Activated CD8-positive, alpha-beta T cell treated with anti-CD3 and anti-CD28 coated beads for 36 hours (primary cell): ENCODE measurements around the gene ACACA. TPM values are rescaled to one million over a fixed set of nuclear protein-coding genes. Genes with fewer than 3 reads are reported as not detected.

Experiments
- ATAC-seq: fragments of 200-7000 bp; cut with Tn5 transposase; one replicate; pipeline ENCODE4 v1.10.0; 2021; ENCODE audit warnings: mild to moderate bottlenecking, moderate library complexity
- CTCF ChIA-PET: fragments of 350-600 bp; sonication (Branson Sonifier 250); formaldehyde crosslinking; loops from one replicate; lab custom pipeline; 2021; ENCODE audit warnings: antibody characterized with exemption; lab: Charles Lee
- POLR2A ChIA-PET: fragments of 350-600 bp; sonication (Branson Sonifier 250); formaldehyde crosslinking; loops from one replicate; lab custom pipeline; 2021; ENCODE audit warnings: antibody characterized with exemption; lab: Charles Lee
- DNase-seq: peaks from one replicate; pipeline ENCODE4 v3.0.0-alpha.2; 2020
- H3K27ac Mint-ChIP-seq: one replicate; pipeline ENCODE4 v1.8.0; 2021; ENCODE audit warnings: mild to moderate bottlenecking, mixed read lengths
- H3K27me3 Mint-ChIP-seq: one replicate; pipeline ENCODE4 v1.8.0; 2021; ENCODE audit warnings: mixed read lengths
- H3K36me3 Mint-ChIP-seq: one replicate; pipeline ENCODE4 v1.8.0; 2021; ENCODE audit warnings: low read depth, mixed read lengths
- H3K4me1 Mint-ChIP-seq: one replicate; pipeline ENCODE4 v1.8.0; 2021; ENCODE audit warnings: low read depth, mixed read lengths
- H3K4me3 Mint-ChIP-seq: one replicate; pipeline ENCODE4 v1.8.0; 2021; ENCODE audit warnings: mild to moderate bottlenecking, moderate library complexity, mixed read lengths
- H3K9me3 Mint-ChIP-seq: one replicate; pipeline ENCODE4 v1.8.0; 2021; ENCODE audit warnings: mixed read lengths
- intact Hi-C: fragments of 100-400 bp; cut with micrococcal nuclease; formaldehyde crosslinking; loops from one replicate; pipeline ENCODE4 v1.10.0; 2022
- total RNA-seq, 2 experiments: library from RNA; stranded (reverse); gene quantifications; one replicate each; pipeline ENCODE4 v1.2.3, GENCODE V29; 2021
- TF ChIP-seq, protein P1 (sequence below): fragments of 200-600 bp; IDR thresholded peaks from one replicate; pipeline ENCODE4 v1.8.0; 2022; ENCODE audit warnings: antibody characterized with exemption, mild to moderate bottlenecking

The ACACA gene
- total RNA-seq, 2 experiments from 2014 or later: 66.0 to 68.2 TPM

DNA sequence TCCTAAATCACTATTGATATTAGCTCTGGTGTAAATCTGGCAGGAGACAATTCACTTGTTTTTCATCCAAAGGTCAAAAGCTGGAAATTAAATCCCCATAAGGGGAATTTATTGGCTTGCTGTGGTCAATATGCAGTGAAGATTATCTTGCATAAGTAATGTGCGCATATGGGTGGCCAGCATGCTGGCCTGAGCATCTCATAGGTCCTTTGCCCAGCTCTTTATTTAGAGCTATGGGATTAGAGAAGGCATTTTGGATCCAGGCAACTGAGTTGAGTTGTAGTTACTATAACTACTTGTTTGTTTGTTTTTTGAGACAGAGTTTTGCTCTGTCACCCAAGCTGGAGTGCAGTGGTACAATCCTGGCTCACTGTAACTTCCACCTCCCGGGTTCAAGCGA lies 347.1 kb downstream of the ACACA start:
- Mint-ChIP-seq H3K4me3 (no peak overlapping the region), H3K36me3 (peaks cover 17% of the 10 kb centered on the region), H3K27me3 (no peaks in the 10 kb centered on the region), H3K4me1 (no peaks in the 10 kb centered on the region), H3K9me3 (no peaks in the 10 kb centered on the region), H3K27ac (no peak overlapping the region)
- POLR2A ChIA-PET: no interaction called here
- CTCF ChIA-PET: interaction anchor here (2.6 kb wide), 1 partner anchor 12 kb away, joined by 11 read pairs; no protein-coding TSS in a partner anchor
- ATAC-seq (no peak), DNase-seq (no peak)
- intact Hi-C loops: no loop called here
- TF ChIP-seq, protein P1, sequence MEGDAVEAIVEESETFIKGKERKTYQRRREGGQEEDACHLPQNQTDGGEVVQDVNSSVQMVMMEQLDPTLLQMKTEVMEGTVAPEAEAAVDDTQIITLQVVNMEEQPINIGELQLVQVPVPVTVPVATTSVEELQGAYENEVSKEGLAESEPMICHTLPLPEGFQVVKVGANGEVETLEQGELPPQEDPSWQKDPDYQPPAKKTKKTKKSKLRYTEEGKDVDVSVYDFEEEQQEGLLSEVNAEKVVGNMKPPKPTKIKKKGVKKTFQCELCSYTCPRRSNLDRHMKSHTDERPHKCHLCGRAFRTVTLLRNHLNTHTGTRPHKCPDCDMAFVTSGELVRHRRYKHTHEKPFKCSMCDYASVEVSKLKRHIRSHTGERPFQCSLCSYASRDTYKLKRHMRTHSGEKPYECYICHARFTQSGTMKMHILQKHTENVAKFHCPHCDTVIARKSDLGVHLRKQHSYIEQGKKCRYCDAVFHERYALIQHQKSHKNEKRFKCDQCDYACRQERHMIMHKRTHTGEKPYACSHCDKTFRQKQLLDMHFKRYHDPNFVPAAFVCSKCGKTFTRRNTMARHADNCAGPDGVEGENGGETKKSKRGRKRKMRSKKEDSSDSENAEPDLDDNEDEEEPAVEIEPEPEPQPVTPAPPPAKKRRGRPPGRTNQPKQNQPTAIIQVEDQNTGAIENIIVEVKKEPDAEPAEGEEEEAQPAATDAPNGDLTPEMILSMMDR: no peak

DNA sequence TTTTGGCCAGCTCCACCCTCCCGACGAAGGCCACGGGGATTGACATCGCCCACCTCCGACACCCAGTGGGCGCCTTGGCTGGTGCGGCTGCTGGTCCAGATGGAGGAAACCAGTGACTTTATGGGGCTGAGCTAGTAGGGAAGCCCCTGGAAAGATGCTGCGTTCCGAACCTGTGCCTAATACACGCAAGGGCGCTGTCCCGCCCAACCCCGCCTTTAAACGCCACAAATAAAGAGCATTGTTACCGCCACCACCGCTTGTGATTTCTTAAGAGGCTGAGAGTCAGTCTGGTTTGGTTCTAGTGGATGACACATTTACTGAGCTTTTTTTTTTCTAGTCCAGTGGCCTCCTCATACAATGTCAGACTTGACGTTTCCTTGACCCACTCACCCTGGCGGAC lies 350.0 kb downstream of the ACACA start:
- no peak for DNase-seq
- ATAC-seq: no peak
- no peaks in the 10 kb centered on the region for H3K27me3 Mint-ChIP-seq
- TF ChIP-seq, protein P1: no peak
- CTCF ChIA-PET: interaction anchor here (2.1 kb wide), 1 partner anchor 9 kb away, joined by 13 read pairs; no protein-coding TSS in a partner anchor
- H3K4me1 Mint-ChIP-seq: no peaks in the 10 kb centered on the region
- no peaks in the 10 kb centered on the region for H3K9me3 Mint-ChIP-seq
- H3K4me3 Mint-ChIP-seq: no peak overlapping the region
- H3K36me3 Mint-ChIP-seq: peaks cover 18% of the 10 kb centered on the region
- intact Hi-C loops: no loop called here
- POLR2A ChIA-PET: no interaction called here
- H3K27ac Mint-ChIP-seq: no peak overlapping the region

DNA sequence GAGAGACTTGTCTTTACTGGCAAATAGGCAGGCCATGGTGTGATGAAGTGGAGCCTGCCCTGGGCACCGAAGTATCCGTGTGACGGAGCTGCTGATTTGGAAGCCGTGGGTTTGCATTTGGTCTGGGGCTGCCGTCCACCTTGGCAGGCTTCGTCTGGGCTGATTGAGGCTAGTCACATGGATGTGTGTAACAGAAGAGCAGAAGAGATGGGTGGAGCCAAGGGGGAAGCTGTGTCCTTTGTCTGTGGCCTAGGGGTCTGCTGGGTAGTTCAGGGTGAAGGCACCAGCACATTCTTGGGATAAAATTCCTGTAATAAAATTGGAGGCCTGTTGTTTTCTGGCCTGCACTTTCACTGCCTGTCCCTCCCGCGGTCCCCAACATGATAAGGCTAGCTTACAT lies 351.7 kb downstream of the ACACA start:
- intact Hi-C loops: no loop called here

DNA sequence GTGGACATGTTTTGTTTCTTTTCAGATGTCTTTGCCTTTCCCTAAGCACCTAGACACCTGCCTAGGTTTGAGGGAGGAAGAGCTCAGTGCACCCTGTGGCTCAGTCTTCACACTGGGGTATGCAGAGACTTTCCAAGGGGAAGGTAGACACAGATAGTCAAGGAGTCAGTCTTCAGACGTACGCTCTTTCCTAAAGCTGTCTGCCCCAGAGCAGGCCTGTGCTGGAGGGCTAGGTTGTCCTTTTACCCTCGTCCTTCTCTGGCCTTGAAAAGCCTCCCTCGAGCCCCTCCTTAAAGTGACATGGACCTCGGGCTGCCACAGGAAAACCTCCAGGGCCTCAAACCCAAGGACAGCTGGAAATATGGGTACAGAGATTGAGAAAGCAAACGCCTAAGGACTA lies 354.2 kb downstream of the ACACA start:
- H3K36me3 Mint-ChIP-seq: peaks cover 24% of the 10 kb centered on the region
- DNase-seq (no peak), ATAC-seq (no peak)
- H3K4me1 Mint-ChIP-seq: peaks cover 6% of the 10 kb centered on the region
- POLR2A ChIA-PET: no interaction called here
- H3K4me3 Mint-ChIP-seq: no peak overlapping the region
- H3K9me3 Mint-ChIP-seq: no peaks in the 10 kb centered on the region
- H3K27me3 Mint-ChIP-seq: no peaks in the 10 kb centered on the region
- TF ChIP-seq, protein P1: no peak
- intact Hi-C loops: no loop called here
- H3K27ac Mint-ChIP-seq: no peak overlapping the region
- CTCF ChIA-PET: no interaction called here

More for the DNA sequence above, 351.7 kb downstream of the ACACA start:
- H3K9me3 Mint-ChIP-seq: no peaks in the 10 kb centered on the region
- POLR2A ChIA-PET: no interaction called here
- ATAC-seq (no peak), DNase-seq (no peak)
- TF ChIP-seq, protein P1: no peak
- CTCF ChIA-PET: no interaction called here
- no peaks in the 10 kb centered on the region for H3K27me3 Mint-ChIP-seq
- H3K27ac Mint-ChIP-seq: no peak overlapping the region
- H3K4me1 Mint-ChIP-seq: no peaks in the 10 kb centered on the region
- peaks cover 18% of the 10 kb centered on the region for H3K36me3 Mint-ChIP-seq
- no peak overlapping the region for H3K4me3 Mint-ChIP-seq

DNA sequence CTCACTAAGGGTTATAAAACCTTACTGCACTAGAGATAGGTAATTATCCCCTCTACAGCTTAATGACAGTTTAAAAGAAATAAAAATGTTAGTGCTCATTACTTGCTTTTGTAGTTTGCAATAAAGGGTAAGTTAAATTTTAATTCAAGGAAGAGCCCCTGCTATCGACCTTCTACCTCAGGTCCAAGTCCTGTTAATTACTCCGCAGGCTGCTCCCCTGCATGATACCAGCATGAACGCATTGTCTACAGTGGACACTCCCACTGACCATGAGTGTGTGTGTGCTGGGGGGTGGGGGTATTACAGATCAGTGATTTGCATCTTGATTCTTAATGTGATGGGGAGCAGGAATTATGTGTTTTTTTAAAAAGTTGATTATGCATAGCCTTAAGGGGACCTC lies 354.8 kb downstream of the ACACA start:
- H3K4me3 Mint-ChIP-seq: no peak overlapping the region
- no peaks in the 10 kb centered on the region for H3K27me3 Mint-ChIP-seq
- CTCF ChIA-PET: interaction anchor here (0.8 kb wide), 1 partner anchor 11 kb away, joined by 4 read pairs; no protein-coding TSS in a partner anchor
- peaks cover 6% of the 10 kb centered on the region for H3K4me1 Mint-ChIP-seq
- no peak overlapping the region for H3K27ac Mint-ChIP-seq
- peaks cover 22% of the 10 kb centered on the region for H3K36me3 Mint-ChIP-seq
- DNase-seq (no peak), ATAC-seq (no peak)
- intact Hi-C loops: no loop called here
- no peaks in the 10 kb centered on the region for H3K9me3 Mint-ChIP-seq
- POLR2A ChIA-PET: interaction anchor here (1.0 kb wide), 1 partner anchor 150 kb away, joined by 4 read pairs; no protein-coding TSS in a partner anchor
- TF ChIP-seq, protein P1: no peak
